CD4-positive, alpha-beta T cell treated with Interleukin-1 beta for 1 hour (primary cell): ENCODE measurements around the gene TTC9B.
A peak's percentile ranks its signal among the peaks of the same experiment; 100 is the strongest.

Source experiments
- DNase-seq, 2 donors: peaks; one replicate each; pipeline ENCODE4 v3.0.0-alpha.2; 2020 to 2022

TTC9B gene

DNA sequence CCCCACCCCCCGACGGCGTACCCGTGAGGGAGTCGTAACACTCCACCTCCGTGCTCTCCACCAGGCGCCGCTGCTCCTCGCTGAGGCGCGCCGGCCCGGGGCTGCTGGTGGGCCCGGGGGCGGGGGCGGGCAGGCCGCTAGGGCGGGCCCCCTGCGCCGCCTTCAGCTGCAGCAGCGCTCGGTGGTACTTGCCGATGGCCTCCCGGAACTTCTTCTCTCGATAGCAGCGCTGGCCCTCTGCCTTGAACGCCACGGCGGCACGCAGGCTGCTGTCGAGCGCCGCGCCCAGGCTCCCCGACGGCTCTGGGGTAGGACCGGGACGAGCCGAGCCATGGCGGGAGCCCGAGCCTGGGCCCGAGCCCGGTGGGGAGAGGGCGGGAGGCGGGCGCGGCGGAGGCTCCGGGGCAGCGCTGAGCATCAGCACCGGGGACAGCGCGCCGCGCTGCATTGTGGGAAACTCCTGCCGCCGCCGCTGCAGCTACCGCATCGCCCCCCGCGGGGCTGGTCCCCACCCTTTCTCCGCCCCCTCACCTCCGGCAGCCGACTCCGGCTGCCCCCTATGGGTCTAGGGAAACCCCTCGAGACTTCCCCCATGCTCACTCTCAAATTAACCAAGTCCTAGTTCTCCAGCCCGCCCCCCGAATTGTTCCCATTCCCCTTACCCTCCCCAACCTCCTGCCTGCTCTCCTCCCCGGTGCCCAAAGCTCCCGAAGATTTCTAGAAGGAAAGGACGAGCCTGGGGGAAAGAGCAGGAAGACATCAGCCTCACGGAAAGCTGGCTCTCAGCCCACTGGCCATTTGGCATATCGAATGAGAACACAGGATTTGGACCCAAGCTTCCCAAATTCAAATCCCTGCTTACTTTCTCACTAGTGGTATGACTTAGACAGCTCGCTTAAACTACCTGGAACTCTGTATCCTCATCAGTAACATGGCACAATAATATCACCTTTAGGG, at the start of gene TTC9B:
Gene TTC9B, minus strand, starts transcription at position 451 of the 957 bp plus-strand sequence. Its CDS starts 3 bp downstream, at position 448.
- peak; percentile 36 to 45 for DNase-seq

- DNase-seq: no peak
Measured at GRCh38 chr19:40267601-40267997, 49.4 kb upstream of the TTC9B start.

GRCh38 chr19:40266912-40267600, 48.9 kb upstream of the TTC9B start:
- DNase-seq: no peak

DNA sequence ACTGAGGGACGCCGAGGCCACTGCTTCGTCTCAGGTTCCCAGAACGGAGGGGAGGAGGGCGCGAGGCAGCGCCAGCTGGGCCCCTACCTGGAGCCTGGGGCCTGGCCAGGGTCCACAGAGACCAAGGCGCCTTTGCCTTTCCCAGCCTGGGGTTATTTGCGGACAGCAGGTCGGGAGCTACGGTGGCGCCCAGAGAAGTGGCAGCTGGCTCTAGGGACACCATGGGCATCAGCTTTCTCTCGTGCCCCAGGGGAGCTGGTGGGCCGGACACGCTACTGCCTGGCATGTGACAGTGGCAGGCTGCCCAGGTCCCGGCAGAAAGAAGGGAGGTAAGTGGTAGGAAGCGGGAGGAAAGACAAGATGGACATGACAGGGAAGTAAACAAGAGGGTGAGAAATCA, 47.9 kb upstream of the TTC9B start:
- no peak for DNase-seq

GRCh38 chr19:40265763-40266099, 47.5 kb upstream of the TTC9B start:
- no peak for DNase-seq

DNA sequence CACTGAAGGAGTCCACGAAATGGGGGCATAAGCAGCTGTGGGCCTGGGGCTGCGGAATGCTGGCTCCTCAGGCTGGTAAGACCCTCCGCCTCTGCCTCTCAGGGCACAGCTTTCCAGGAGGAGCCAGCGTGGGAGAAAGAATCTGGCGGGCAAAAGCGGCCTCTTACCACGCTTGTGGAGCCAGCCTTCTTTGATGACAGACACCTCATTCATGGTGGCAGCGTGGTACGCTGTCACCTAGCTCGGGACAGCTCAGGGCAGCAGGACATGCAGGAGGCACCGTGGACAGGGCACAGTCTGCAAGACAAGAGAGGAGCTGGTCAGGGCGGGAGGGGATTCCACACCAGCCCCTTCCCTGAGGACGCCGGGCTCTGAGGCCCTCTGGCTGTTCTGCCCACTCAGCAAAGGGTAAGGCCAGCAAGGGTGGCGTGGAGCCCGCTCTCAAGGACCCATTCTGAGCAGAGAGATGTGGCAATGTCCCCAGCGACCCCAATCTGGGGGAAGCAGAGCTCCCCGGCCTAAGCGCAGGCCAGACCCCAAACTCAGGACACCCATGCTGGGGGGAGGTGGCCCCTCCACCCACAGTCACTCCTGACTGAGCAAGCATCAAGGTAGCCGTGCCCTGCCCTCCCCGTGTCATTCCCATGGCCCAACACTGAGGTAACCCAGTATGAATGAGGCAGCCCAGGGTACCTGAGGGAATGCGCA, 47.0 kb upstream of the TTC9B start:
- DNase-seq: no peak

DNA sequence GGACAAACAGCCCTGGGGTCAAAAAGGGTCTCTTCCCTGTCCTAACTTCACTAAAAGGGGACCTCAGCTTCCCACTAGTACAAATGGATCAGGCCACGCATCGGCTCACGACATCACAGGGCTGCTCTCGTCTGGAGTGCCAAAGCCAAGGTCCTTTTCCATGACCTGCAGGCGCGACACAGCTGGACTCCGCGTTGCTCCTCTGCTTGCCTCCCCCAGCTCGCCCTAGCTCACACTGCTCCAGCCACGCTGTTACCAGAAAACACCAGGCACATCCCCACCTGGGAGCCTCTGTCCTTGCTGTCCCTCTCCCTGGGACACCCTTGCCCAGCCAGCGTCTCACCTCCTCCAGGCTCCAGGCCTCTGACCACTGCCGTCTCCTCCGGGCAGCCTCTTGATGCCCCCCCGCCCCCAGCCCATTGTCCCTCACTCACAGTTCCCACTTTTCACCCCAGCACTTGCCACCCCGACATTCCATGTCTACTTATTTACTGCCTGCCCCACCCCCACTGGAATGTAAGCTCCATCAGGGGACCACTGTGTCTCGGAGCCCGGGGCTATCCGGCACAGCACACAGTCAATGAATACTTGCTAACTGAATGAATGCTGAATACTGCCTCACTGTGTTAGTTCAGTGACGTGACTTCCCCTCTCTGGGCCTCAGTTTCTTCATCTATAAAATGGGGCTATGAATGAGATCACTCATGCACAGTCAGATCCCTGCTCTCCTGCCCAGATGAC, 46.3 kb upstream of the TTC9B start:
- DNase-seq: no peak

- DNase-seq: no peak
Measured at GRCh38 chr19:40263440-40264313, 45.5 kb upstream of the TTC9B start.

- no peak for DNase-seq
Measured at GRCh38 chr19:40262422-40262821, 44.2 kb upstream of the TTC9B start.

DNA sequence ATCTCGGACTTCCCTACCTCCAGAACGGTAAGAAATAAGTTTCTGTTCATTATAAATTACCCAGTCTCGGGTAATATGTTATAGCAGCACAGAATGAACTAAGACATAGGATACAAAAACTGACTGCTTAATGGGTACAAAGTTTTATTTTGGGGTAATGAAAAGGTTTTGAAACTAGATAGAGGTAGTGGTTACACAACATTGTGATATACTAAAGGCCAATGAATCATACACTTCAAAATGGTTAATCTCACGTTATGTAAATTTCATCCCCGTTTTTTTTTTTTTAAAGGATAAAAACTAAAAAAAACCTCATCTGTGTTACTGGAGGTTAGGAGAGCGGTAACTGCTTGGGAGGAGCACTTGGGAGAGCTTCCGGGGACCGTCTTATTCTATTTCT, 43.4 kb upstream of the TTC9B start:
- no peak for DNase-seq

DNA sequence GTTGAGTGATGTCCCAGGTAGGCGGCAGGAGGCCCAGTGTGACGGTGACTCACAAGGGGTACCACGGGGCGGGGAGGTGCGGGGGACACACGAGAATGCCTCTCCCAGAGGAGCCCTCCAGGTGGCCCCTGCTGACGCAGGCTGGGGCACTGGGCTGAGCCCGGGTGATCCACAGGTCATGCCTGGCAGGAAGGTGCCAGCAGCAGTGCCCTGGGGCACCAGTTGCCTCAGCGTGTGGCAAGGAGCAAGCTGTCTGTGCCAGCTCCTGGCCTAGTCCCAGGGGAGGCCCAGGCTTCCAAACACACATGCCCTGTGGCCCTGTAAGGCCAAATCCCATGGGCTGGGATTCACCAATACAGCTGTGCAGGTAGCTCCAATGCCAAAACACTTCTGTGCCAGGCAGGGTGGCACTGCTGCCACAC, 38.9 kb upstream of the TTC9B start:
- DNase-seq: no peak

- no peak for DNase-seq
Measured at GRCh38 chr19:40256512-40256911, 38.3 kb upstream of the TTC9B start.

GRCh38 chr19:40255619-40256166, 37.5 kb upstream of the TTC9B start:
- DNase-seq: no peak

DNA sequence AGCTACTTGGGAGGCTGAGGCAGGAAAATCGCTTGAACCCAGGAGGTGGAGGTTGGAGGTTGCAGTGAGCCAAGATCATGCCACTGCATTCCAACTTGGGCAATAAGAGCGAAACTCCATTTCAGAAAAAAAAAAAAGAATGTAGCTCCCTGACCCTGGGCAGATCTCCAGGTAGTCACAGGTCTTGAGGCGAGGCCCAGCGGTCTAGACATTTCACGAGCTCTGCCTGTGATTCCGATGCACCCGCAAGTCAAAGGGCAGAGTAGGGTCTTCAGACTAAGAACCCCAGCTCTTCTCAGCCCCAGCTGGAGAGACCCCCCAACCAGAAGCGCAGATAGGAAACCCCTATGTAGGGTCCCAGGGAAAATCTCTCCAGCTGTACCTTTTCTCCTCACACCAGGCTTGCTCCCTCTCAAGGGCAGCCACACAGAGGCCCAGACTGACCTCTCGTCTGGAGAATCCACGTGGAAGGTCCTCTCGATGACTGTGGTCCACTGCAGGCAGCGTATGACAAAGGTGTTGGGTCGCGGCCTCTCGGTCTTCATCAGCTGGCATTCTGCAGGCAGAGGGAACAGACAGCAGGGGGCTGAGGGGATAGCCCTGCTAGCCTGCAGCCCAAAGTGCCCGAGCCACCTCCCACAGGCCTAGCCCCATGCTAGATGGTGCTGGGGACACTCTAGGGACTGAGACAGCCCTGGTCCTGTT, 36.7 kb upstream of the TTC9B start:
- DNase-seq: no peak

DNA sequence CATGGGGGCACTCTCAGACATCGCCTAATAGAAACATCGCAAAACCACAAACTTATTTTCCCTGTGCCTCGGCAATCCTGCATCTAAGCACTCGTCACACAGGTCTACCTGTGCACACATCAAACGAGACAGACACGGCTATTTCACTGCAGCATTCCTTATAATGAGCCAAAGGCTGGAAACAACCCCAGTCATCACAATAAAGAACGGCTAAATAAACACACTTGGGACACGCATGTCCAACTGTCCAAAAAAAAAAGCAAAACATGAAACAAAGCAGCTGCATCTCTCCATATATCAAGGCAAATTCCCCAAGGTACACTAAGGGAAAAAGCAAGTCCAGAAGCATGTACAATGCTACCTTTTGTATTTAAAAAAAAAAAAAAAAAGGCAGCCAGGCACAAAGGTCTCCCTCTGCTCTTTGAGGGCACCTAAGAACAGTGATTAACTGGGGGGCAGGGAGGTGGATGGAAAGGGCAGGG, 35.5 kb upstream of the TTC9B start:
- DNase-seq: no peak

DNA sequence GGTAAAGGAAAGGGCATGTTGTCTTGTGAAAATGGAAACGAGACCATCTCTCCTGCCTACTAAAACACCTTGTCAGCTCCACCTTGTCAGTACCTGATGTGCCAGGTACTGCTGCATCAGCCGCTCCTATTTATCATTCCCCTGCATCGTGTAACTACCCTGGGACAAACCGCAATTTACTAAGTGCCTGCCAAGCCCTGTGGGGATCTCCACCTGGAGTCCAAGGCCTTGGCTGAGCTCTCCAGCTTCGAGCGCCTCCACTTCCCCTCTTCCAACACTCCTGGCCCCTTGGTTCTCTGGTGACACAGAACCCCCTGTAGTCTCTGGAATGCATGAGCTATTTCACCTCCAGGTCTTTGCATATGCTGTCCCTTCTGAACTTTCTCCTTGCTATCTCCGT, 34.2 kb upstream of the TTC9B start:
- no peak for DNase-seq

DNA sequence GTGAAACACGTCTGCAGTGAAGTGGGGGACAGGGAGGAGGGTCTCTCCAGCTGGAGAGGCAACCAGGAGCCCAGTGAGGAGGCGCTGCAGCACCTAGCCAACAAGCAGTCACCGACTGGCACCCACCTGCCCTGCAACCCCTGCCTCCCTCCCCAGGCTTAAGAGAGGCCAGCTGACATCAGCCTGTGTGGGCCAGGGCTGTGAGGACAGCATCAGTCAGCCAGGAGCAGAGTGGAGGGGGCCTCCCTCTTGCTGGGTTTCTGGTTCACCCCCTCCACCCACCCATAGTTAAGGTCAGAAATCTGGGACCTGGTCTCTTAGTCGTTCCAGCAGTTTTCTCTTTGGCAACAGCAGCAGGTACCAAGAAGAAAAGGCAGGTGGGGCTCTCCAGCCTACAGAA, 33.8 kb upstream of the TTC9B start:
- no peak for DNase-seq

- no peak for DNase-seq
Measured at GRCh38 chr19:40251244-40251643, 33.1 kb upstream of the TTC9B start.

- no peak for DNase-seq
Measured at GRCh38 chr19:40249781-40250180, 31.6 kb upstream of the TTC9B start.

GRCh38 chr19:40249201-40249600, 31.0 kb upstream of the TTC9B start:
- no peak for DNase-seq
